ENCODE measurements around the gene INPP5A. TPM values are rescaled to one million over a fixed set of nuclear protein-coding genes. Genes with fewer than 3 reads are reported as not detected.
"Not testable (repeated sequence)": the region's sequence is repeated elsewhere in the genome, so short reads cannot be mapped to it uniquely, and the experiment has no call there.

INPP5A gene
- total RNA-seq, 2 donors from 2014 or later: 20.7 to 26.7 TPM

DNA sequence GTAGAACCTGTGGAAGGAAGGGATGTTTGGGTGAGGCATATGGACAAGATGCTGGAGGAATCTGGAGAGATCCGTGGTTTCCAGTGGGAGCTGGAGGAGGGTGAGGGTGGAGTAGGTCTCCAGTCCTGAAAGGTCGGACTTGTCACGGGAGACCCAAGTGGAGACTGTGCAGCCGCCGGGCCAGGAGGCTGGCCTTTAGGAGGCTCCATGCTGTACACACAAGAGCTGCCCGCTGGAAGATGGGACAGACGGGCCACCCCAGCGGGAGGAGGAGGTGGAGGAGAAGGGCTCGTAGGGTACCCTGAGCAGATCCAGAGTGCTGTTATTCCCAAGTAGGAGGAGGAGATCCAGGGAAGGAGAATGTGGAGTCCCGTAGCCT, 141.6 kb downstream of the INPP5A start:
- TF ChIP-seq, protein P1, sequence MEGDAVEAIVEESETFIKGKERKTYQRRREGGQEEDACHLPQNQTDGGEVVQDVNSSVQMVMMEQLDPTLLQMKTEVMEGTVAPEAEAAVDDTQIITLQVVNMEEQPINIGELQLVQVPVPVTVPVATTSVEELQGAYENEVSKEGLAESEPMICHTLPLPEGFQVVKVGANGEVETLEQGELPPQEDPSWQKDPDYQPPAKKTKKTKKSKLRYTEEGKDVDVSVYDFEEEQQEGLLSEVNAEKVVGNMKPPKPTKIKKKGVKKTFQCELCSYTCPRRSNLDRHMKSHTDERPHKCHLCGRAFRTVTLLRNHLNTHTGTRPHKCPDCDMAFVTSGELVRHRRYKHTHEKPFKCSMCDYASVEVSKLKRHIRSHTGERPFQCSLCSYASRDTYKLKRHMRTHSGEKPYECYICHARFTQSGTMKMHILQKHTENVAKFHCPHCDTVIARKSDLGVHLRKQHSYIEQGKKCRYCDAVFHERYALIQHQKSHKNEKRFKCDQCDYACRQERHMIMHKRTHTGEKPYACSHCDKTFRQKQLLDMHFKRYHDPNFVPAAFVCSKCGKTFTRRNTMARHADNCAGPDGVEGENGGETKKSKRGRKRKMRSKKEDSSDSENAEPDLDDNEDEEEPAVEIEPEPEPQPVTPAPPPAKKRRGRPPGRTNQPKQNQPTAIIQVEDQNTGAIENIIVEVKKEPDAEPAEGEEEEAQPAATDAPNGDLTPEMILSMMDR (conservative IDR thresholded peaks at IDR 0.05): no peak
- H3K9ac ChIP-seq (ENCODE audit: extremely low read depth, low read length, poor library complexity, severe bottlenecking): no peak overlapping the region
- no peaks in the 10 kb centered on the region for H3K4me1 ChIP-seq (ENCODE audit: control insufficient read depth, insufficient read depth, low read length)
- DNase-seq: peak; percentile 17
- Mint-ChIP-seq H3K27me3 (ENCODE audit: insufficient read depth) (no peaks in the 10 kb centered on the region), H3K4me3 (no peak overlapping the region), H3K27ac (no peak overlapping the region), H3K9me3 (peaks cover 12% of the 10 kb centered on the region), H3K36me3 (ENCODE audit: low read depth) (peaks cover 24% of the 10 kb centered on the region), H3K4me1 (no peaks in the 10 kb centered on the region)
- 93 to 94% methylated on average over 8 to 10 of the region's 10 CpGs for WGBS, 2 experiments (ENCODE audit: insufficient coverage in 1 of 2, insufficient read length in 1 of 2)
- H3K9me3 ChIP-seq (ENCODE audit: control insufficient read depth, low read length): no peaks in the 10 kb centered on the region
- no peak overlapping the region for H3K4me3 ChIP-seq (ENCODE audit: low read length)
- no peaks in the 10 kb centered on the region for H3K36me3 ChIP-seq (ENCODE audit: control insufficient read depth, insufficient read depth, low read length)
- H3K27me3 ChIP-seq (ENCODE audit: control insufficient read depth, insufficient read depth, low read length, poor library complexity, severe bottlenecking): no peaks in the 10 kb centered on the region
- no peak overlapping the region for H3K27ac ChIP-seq (ENCODE audit: low read depth, low read length)

DNA sequence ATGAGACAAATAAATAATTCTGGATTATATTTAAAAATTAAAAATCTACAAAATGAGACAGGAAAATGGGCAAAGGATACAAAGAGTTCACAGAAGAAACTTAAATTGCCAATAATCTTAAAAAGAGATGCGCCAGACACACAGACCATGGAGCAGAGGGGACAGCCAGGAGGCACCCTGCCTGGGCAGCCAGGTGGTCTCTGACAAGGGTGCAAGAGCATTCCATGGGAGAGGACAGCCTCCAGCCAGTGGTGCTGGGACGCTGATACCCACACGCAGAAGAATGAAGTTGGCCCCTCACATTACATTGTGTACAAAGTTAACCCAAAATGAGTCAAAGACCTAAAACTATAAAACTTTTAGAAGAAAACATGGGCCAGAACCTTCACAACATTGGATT, 142.1 kb downstream of the INPP5A start:
- peaks cover 24% of the 10 kb centered on the region for H3K36me3 Mint-ChIP-seq (ENCODE audit: low read depth)
- H3K4me3 Mint-ChIP-seq: no peak overlapping the region
- DNase-seq: peak; percentile 8
- Histone ChIP-seq H3K4me1 (ENCODE audit: control insufficient read depth, insufficient read depth, low read length) (no peaks in the 10 kb centered on the region), H3K27me3 (ENCODE audit: control insufficient read depth, insufficient read depth, low read length, poor library complexity, severe bottlenecking) (no peaks in the 10 kb centered on the region), H3K9me3 (ENCODE audit: control insufficient read depth, low read length) (no peaks in the 10 kb centered on the region), H3K36me3 (ENCODE audit: control insufficient read depth, insufficient read depth, low read length) (no peaks in the 10 kb centered on the region), H3K4me3 (ENCODE audit: low read length) (no peak overlapping the region), H3K27ac (ENCODE audit: low read depth, low read length) (no peak overlapping the region), H3K9ac (ENCODE audit: extremely low read depth, low read length, poor library complexity, severe bottlenecking) (no peak overlapping the region)
- no peaks in the 10 kb centered on the region for H3K27me3 Mint-ChIP-seq (ENCODE audit: insufficient read depth)
- no peak overlapping the region for H3K27ac Mint-ChIP-seq
- TF ChIP-seq, protein P1 (conservative IDR thresholded peaks at IDR 0.05): no peak
- WGBS, 2 experiments (ENCODE audit: insufficient coverage in 1 of 2, insufficient read length in 1 of 2): 82 to 99% methylated on average over 2 to 3 of the region's 3 CpGs
- H3K4me1 Mint-ChIP-seq: no peaks in the 10 kb centered on the region
- H3K9me3 Mint-ChIP-seq: peaks cover 12% of the 10 kb centered on the region

DNA sequence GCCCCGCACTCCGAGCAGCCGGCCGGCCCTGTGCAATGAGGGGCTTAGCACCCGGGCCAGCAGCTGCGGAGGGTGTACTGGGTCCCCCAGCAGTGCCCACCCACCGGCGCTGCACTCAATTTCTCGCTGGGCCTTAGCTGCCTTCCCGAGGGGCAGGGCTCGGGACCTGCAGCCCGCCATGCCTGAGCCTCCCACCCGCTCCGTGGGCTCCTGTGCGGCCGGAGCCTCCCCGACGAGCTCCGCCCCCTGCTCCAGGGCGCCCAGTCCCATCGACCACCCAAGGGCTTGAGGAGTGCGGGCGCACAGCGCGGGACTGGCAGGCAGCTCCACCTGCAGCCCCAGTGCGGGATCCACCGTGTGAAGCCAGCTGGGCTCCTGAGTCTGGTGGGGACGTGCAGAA, 143.2 kb downstream of the INPP5A start:
- not testable (repeated sequence) for H3K9ac ChIP-seq (ENCODE audit: extremely low read depth, low read length, poor library complexity, severe bottlenecking); H3K27ac Mint-ChIP-seq; H3K4me1 Mint-ChIP-seq; H3K27ac ChIP-seq (ENCODE audit: low read depth, low read length); H3K4me3 Mint-ChIP-seq; H3K9me3 ChIP-seq (ENCODE audit: control insufficient read depth, low read length); H3K4me3 ChIP-seq (ENCODE audit: low read length); H3K4me1 ChIP-seq (ENCODE audit: control insufficient read depth, insufficient read depth, low read length); H3K27me3 Mint-ChIP-seq (ENCODE audit: insufficient read depth); H3K27me3 ChIP-seq (ENCODE audit: control insufficient read depth, insufficient read depth, low read length, poor library complexity, severe bottlenecking); H3K36me3 ChIP-seq (ENCODE audit: control insufficient read depth, insufficient read depth, low read length)
- WGBS, 2 experiments (ENCODE audit: insufficient coverage in 1 of 2, insufficient read length in 1 of 2): 83 to 97% methylated on average over 3 to 23 of the region's 28 CpGs
- Mint-ChIP-seq H3K36me3 (ENCODE audit: low read depth) (peaks cover 24% of the 10 kb centered on the region), H3K9me3 (peaks cover 12% of the 10 kb centered on the region)
- peak; percentile 6 for DNase-seq
